ENCODE results near the gene WIF1.

WIF1 gene

DNA sequence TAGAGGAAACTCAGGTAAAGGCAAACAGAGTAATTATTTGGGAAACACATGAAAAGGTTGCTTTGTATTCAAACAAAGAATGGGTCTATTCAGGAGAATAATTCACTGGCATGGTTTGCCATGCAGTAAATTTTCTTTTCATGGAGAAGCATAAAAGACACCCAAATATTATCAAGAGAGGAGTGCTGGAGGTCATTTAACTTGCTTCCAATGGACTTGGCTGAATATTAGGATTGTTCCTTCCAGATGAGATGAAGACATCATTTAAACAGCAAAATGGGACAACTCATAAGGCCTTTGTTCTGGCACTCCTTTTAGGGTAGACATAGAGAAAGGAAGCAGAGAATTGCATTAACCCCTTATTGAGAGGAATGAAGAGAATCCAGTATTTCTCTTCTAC, 38.7 kb downstream of the WIF1 start:
- TF ChIP-seq, protein P1, sequence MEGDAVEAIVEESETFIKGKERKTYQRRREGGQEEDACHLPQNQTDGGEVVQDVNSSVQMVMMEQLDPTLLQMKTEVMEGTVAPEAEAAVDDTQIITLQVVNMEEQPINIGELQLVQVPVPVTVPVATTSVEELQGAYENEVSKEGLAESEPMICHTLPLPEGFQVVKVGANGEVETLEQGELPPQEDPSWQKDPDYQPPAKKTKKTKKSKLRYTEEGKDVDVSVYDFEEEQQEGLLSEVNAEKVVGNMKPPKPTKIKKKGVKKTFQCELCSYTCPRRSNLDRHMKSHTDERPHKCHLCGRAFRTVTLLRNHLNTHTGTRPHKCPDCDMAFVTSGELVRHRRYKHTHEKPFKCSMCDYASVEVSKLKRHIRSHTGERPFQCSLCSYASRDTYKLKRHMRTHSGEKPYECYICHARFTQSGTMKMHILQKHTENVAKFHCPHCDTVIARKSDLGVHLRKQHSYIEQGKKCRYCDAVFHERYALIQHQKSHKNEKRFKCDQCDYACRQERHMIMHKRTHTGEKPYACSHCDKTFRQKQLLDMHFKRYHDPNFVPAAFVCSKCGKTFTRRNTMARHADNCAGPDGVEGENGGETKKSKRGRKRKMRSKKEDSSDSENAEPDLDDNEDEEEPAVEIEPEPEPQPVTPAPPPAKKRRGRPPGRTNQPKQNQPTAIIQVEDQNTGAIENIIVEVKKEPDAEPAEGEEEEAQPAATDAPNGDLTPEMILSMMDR (conservative IDR thresholded peaks at IDR 0.05; ENCODE audit: control insufficient read depth, insufficient read depth, low read depth, low read length), result no peak
- no peak overlapping the region for H3K4me3 ChIP-seq (ENCODE audit: control insufficient read depth, low read depth, low read length)
- DNase-seq (ENCODE audit: low read depth), result no peak

DNA sequence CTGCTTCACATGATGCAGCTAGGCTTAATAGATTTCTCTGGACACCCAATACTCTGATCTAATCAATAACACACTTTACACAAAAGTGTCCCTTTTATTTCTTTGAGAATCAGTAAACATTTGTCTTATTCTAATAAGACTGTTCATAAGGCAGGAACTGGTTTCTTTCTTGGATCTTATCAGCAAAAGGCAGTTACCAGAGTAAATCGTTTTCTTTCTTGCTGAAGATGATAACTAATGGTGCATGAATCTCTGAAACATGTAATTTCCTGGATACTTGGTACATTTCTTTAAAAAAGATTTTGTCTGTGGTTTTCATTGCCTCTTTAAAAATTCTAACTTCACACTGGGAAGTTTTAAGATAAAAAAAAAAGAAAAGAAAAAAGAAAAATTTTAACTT, 39.6 kb downstream of the WIF1 start:
- DNase-seq (ENCODE audit: low read depth), result no peak
- no peak overlapping the region for H3K4me3 ChIP-seq (ENCODE audit: control insufficient read depth, low read depth, low read length)
- TF ChIP-seq, protein P1 (conservative IDR thresholded peaks at IDR 0.05; ENCODE audit: control insufficient read depth, insufficient read depth, low read depth, low read length), result no peak

DNA sequence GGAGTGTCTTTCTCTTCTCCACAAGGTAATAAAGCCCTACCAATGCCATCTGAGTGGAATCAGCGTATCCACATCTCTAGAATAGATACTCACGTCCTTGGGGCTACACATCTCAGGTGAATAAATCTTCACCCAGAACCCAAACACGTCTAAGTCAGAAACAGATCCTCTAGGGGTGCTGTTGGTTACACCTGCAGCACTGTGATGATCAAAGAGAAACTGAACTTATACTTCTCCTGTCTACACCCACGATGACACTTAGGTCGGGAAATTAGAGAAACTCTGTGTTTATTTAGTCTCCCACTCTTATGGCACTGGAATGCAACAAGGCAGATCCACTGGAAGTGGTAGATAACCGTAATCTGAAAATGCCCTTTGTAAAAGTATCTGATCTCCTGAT, 46.2 kb downstream of the WIF1 start:
- no peak overlapping the region for H3K4me3 ChIP-seq (ENCODE audit: control insufficient read depth, low read depth, low read length)
- DNase-seq (ENCODE audit: low read depth), result no peak
- TF ChIP-seq, protein P1 (conservative IDR thresholded peaks at IDR 0.05; ENCODE audit: control insufficient read depth, insufficient read depth, low read depth, low read length), result peak; percentile 1

DNA sequence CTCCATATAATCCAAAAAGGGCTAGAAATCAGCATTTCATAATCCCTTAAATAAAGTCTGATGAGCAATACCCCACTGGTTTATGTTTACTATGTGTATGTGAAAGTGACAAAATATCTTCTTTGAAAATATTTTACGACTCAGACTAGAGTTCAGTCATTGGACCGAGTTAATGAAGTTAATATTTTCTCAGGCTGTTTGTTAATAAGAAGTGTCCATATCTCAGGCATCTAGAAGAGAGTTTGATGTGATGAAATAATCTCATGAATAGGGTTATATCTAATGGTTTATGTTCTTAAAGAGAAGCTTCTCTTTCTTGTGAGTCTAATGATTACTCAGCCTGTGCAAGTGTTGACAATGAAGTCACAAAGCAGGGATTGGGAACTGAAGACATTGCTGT, 51.8 kb downstream of the WIF1 start:
- TF ChIP-seq, protein P1 (conservative IDR thresholded peaks at IDR 0.05; ENCODE audit: control insufficient read depth, insufficient read depth, low read depth, low read length), result no peak
- H3K4me3 ChIP-seq (ENCODE audit: control insufficient read depth, low read depth, low read length), result no peak overlapping the region
- no peak for DNase-seq (ENCODE audit: low read depth)

DNA sequence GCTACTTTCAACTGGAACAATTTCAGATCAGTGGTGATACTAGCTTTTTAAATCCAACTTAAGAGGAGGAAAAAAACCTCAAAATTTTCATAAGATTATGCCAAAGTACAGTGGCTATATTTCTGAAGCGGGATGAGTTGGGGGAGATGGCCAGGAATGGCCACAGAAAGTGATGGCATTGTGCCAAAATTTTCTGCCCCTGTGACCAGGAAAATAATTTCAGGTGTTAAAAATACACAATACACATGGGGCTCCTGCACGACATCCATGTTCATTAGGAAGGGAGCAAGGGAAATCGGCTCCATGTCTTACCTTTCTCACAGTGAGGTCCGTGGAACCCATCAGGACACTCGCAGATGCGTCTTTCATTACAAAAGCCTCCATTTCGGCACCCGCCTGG, 53.7 kb downstream of the WIF1 start:
- no peak for DNase-seq (ENCODE audit: low read depth)
- TF ChIP-seq, protein P1 (conservative IDR thresholded peaks at IDR 0.05; ENCODE audit: control insufficient read depth, insufficient read depth, low read depth, low read length), result no peak
- no peak overlapping the region for H3K4me3 ChIP-seq (ENCODE audit: control insufficient read depth, low read depth, low read length)

DNA sequence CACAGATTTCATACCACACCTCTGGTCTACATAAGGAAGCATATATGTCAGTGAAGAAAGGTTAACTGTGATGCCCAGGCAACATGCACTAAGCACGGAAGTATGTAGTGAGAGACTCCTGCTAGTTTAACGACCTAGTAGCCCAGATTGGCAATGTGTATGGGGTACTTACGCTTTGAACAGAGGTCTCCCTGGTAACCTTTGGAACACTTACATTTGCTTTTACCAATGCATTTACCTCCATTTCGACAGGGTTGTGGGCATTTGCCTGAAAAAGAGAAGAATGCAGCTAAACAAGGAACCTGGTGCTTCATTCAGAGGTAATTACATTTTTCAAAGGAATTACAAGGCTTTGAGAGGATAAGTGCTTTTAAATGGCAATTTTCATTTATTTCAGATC, 65.2 kb downstream of the WIF1 start:
- TF ChIP-seq, protein P1 (conservative IDR thresholded peaks at IDR 0.05; ENCODE audit: control insufficient read depth, insufficient read depth, low read depth, low read length), result no peak
- H3K4me3 ChIP-seq (ENCODE audit: control insufficient read depth, low read depth, low read length), result no peak overlapping the region
- DNase-seq (ENCODE audit: low read depth), result no peak

DNA sequence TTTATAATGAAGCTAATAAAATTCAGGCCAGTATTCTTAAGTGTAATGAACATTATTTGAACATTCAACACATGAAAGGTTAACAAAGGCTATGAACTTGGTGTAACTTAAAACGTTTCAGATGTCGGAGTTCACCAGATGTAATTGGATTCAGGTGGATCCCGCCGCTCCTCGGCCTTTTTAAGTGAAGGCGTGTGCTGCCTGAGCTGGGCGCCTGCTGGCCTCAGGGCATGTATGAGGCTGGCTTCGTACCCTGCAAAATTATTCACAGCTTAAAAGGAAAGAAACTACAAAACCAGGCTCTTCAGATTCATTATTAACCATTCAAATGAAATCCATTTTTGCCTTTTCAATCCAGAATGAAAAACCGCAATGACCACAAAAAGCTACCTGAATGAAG, 69.9 kb downstream of the WIF1 start:
- no peak overlapping the region for H3K4me3 ChIP-seq (ENCODE audit: control insufficient read depth, low read depth, low read length)
- TF ChIP-seq, protein P1 (conservative IDR thresholded peaks at IDR 0.05; ENCODE audit: control insufficient read depth, insufficient read depth, low read depth, low read length), result no peak
- DNase-seq (ENCODE audit: low read depth), result no peak

Measured in fibroblast of mammary gland (primary cell).